Measurements from ENCODE around the gene PXYLP1. TPM values are rescaled to one million over a fixed set of nuclear protein-coding genes. Genes with fewer than 3 reads are reported as not detected.
A peak's percentile ranks its signal among the peaks of the same experiment; 100 is the strongest.

The PXYLP1 gene
- total and polyA plus RNA-seq, 10 of the 15 experiments (the other 5 are each of a cell fraction or from before 2014, with no cell fraction given), result 0.06 to 1.7 (median 0.35) TPM

DNA sequence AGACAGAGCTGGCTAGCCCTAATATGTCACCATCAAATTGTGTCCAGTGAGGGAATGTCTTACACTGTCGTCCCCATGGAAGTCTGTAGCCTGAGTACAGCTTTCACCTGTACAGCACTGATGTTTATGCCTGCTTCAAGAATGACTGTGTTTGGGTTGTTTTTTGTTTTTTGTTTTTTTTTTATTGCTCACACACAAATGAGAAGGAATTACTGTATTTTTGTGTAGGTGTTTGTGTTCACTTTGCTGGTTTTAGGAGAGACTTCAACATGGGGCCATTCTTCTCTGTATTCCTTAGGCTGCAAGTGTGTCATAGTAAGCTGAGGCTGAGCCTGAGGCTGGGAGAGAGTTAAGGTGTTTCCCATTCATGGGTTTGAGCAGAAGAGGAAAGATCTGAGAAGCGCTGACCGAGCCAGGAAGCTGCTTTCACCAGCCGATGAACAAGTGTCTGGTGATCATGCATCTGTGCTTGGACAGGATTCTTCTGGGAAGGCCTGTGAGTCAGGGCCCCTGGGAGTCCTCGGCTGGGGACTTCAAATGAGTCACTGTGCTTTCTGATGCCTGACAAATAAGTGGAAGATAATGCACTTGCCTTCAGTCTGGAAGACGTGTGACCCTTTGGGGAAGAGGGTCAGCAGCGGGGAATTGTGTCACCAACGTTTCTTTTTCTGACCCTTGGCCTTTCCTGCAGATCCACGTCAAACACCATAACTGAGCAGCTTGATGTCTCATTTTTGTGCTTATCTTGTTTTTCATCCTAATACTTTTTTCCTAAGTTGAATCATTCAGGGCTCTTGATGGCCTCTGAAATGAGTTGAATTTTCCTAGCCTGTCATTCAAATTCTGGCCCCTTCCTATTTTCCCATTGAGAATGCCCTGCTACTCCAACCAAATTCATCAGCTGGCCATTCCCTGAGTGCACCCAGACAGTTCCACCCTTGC is 100.0 kb downstream of the PXYLP1 start (continued):
- TF ChIP-seq, protein P1, sequence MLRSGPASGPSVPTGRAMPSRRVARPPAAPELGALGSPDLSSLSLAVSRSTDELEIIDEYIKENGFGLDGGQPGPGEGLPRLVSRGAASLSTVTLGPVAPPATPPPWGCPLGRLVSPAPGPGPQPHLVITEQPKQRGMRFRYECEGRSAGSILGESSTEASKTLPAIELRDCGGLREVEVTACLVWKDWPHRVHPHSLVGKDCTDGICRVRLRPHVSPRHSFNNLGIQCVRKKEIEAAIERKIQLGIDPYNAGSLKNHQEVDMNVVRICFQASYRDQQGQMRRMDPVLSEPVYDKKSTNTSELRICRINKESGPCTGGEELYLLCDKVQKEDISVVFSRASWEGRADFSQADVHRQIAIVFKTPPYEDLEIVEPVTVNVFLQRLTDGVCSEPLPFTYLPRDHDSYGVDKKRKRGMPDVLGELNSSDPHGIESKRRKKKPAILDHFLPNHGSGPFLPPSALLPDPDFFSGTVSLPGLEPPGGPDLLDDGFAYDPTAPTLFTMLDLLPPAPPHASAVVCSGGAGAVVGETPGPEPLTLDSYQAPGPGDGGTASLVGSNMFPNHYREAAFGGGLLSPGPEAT (IDR thresholded peaks at IDR 0.05; ENCODE audit: low read depth), result 0 out of 2 replicates have a peak, but pooled peaks have one; percentile 31
- no peak for TF ChIP-seq RELA (IDR thresholded peaks at IDR 0.05; ENCODE audit: borderline replicate concordance, partially characterized antibody)
- TF ChIP-seq, protein P2, sequence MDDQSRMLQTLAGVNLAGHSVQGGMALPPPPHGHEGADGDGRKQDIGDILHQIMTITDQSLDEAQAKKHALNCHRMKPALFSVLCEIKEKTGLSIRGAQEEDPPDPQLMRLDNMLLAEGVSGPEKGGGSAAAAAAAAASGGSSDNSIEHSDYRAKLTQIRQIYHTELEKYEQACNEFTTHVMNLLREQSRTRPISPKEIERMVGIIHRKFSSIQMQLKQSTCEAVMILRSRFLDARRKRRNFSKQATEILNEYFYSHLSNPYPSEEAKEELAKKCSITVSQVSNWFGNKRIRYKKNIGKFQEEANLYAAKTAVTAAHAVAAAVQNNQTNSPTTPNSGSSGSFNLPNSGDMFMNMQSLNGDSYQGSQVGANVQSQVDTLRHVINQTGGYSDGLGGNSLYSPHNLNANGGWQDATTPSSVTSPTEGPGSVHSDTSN (IDR thresholded peaks at IDR 0.05; ENCODE audit: insufficient replicate concordance, low read depth, low read length), result no peak
- 0 out of 2 replicates have a peak, but pooled peaks have one; percentile 20 for TF ChIP-seq BCL11A (IDR thresholded peaks at IDR 0.05; ENCODE audit: low read depth, low read length)
- peak; percentile 93 for TF ChIP-seq NR2F1 (conservative IDR thresholded peaks at IDR 0.05)
- TF ChIP-seq MXI1 (IDR thresholded peaks at IDR 0.05; ENCODE audit: low read depth, low read length), result no peak
- TF ChIP-seq TCF3 (IDR thresholded peaks at IDR 0.05; ENCODE audit: borderline replicate concordance, insufficient read depth, low read depth, low read length), result no peak
- peak; percentile 98 for TF ChIP-seq MEF2B (IDR thresholded peaks at IDR 0.05; ENCODE audit: partially characterized antibody, poor library complexity, severe bottlenecking)
- TF ChIP-seq, protein P3, sequence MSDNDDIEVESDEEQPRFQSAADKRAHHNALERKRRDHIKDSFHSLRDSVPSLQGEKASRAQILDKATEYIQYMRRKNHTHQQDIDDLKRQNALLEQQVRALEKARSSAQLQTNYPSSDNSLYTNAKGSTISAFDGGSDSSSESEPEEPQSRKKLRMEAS (IDR thresholded peaks at IDR 0.05; ENCODE audit: low read depth, low read length), result no peak

Measured in GM12878 (cell line).